GM18526 (cell line): ENCODE results near the gene CCDC54.

Experiments
- POLR2A ChIP-seq: IDR thresholded peaks from 3 replicates; pipeline ENCODE4 v1.6.1; 2011; ENCODE audit not compliant: insufficient read length; ENCODE audit errors: extremely low read depth

Gene CCDC54

DNA sequence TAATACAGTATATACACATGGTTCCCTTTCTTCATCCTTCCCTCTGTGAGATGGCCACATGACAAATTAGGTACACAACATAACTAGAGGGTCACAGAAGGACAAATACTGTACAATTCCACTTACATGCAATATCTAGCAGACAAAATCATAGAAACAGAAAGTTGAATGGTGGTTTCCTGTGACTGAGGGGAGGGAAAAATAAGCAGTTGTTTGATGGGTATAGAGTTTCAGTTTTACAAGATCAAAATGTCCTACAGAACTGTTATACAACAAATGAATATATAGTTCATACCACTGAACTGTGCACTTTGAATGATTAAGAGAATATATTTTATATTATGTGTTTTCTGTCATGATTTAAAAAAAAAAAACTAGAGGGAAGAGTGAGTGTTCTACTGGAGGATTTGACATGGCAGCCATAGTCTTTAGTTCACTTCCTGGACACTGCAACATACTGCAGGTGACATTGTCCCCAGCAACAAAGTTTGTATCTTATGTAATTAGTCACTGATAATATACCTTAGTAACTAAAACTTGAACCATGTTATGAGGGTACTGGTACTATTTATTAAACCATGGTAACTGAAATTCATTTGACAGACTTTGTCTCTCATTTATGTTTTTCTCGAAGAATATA lies 37.2 kb downstream of the CCDC54 start:
- no peak for TF ChIP-seq POLR2A

DNA sequence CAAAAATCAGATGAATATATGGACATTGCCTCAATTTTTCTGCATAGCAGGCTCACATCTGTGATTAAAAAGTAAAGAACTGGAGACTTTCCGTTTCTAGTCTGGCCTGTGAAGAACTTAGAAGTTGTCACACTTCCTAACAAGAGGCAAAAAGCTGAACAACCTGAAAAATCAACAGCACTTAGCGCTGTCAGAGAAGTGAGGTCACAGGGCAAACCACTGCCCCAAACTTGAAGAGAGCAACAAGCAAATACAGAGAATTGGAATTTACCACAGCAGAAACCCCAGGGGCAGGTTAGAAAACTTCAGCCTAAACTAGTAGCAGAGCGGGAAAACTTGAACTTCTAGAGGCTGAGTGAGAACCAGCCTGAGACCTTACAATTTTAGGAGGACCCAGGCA lies 38.9 kb downstream of the CCDC54 start:
- TF ChIP-seq POLR2A, result no peak

DNA sequence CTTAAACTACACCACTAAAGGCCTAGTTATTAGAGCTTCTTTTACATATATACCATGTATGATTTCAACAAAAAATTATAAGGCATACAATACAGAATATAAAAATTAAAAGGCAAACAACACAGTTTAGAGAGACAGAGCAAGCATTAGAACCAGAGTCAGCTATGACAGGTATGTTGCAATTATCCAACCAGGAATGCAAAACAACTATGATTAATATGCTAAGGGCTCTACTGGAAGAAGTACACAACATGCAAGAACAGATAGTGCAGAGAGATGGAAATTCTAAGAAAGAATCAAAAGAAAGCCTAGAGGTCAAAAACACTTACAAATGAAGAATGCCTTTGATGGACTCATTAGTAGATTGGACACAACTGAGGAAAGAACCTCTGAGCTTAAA lies 39.6 kb downstream of the CCDC54 start:
- no peak for TF ChIP-seq POLR2A

- TF ChIP-seq POLR2A, result no peak
Measured at GRCh38 chr3:107421170-107421792, 44.0 kb downstream of the CCDC54 start.

- no peak for TF ChIP-seq POLR2A
Measured at GRCh38 chr3:107421881-107422280, 44.6 kb downstream of the CCDC54 start.

DNA sequence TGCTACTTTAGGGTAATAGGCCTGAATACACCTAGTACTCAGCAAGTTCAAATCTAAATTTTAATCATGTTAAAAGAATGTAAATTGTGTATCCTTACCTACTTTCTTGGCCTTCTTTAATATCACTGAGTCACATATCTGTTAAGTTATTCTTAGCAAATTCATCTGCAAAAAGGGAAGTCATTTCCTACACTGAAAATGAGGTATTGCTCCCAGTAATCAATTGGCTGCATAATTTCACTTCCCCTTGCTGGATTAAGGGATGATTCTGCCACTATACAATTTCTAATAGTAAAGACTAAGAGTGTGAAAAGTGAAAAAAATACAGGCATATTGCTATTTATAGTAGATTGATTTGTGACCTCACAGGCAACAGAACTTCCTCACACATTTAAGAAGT lies 47.8 kb downstream of the CCDC54 start:
- no peak for TF ChIP-seq POLR2A

GRCh38 chr3:107426223-107426622 lies 49.0 kb downstream of the CCDC54 start:
- no peak for TF ChIP-seq POLR2A
